ENCODE results near the gene RRP15. TPM values are rescaled to one million over a fixed set of nuclear protein-coding genes. Genes with fewer than 3 reads are reported as not detected.

The RRP15 gene
- total RNA-seq, 1 experiment from 2014 or later = 32.1 TPM

- no peak for DNase-seq (ENCODE audit: low read depth, low spot score)
- H3K27ac ChIP-seq (ENCODE audit: low read length) = no peak overlapping the region
- in situ Hi-C loops (cut with HindIII; ENCODE audit: low pct_unique_long_range_greater_than_20kb, low sequenced_read_pairs) = no loop called here
- no peaks in the 10 kb centered on the region for H3K27me3 ChIP-seq (ENCODE audit: control insufficient read depth, insufficient read depth, low read length)
- CTCF ChIA-PET = interaction anchor here (0.7 kb wide), 1 partner anchor 1621 kb away, joined by 3 read pairs; no protein-coding TSS in a partner anchor
- peaks cover 8% of the 10 kb centered on the region; the same call in 1 of the 2 replicates for H3K36me3 ChIP-seq (ENCODE audit: control insufficient read depth, insufficient read depth, low read length)
- intact Hi-C loops (cut with micrococcal nuclease; ENCODE audit: unreplicated experiment) = no loop called here
- peak; percentile 70; the same call in 1 of the 2 replicates for ATAC-seq
- no peaks in the 10 kb centered on the region for H3K9me3 ChIP-seq (ENCODE audit: control insufficient read depth, insufficient read depth, low read depth, low read length)
- no peak overlapping the region for H3K4me3 ChIP-seq (ENCODE audit: low read depth in 2 of 2, low read length in 2 of 2)
- no peak for TF ChIP-seq REST (IDR thresholded peaks at IDR 0.05; ENCODE audit: insufficient read depth in 1 of 2, low read depth in 2 of 2, low read length in 1 of 2)
- TF ChIP-seq CTCF (IDR thresholded peaks at IDR 0.05) = peak; percentile 75
- POLR2A ChIA-PET = no interaction called here
- no peaks in the 10 kb centered on the region for H3K4me1 ChIP-seq (ENCODE audit: control insufficient read depth, insufficient read depth, low read length)
- no TSS peak for BruUV-seq (replicated peaks)
Measured at GRCh38 chr1:218299416-218299815, 14.3 kb downstream of the RRP15 start.

- TF ChIP-seq TCF7L2 (IDR thresholded peaks at IDR 0.05; ENCODE audit: low read depth, low read length) (no peak), SIN3A (IDR thresholded peaks at IDR 0.05; ENCODE audit: borderline replicate concordance, insufficient read depth, low read depth, low read length) (no peak), REST (IDR thresholded peaks at IDR 0.05; ENCODE audit: insufficient read depth in 1 of 2, low read depth in 2 of 2, low read length in 1 of 2) (no peak), POLR2AphosphoS5 (IDR thresholded peaks at IDR 0.05; ENCODE audit: low read depth, low read length) (no peak), CTCF (IDR thresholded peaks at IDR 0.05) (no peak)
- H3K9me3 ChIP-seq (ENCODE audit: control insufficient read depth, insufficient read depth, low read depth, low read length) = no peaks in the 10 kb centered on the region
- peaks cover 8% of the 10 kb centered on the region; the same call in 1 of the 2 replicates for H3K36me3 ChIP-seq (ENCODE audit: control insufficient read depth, insufficient read depth, low read length)
- no peaks in the 10 kb centered on the region for H3K4me1 ChIP-seq (ENCODE audit: control insufficient read depth, insufficient read depth, low read length)
- ATAC-seq (no peak), DNase-seq (ENCODE audit: low read depth, low spot score) (no peak)
- intact Hi-C loops (cut with micrococcal nuclease; ENCODE audit: unreplicated experiment) (no loop called here), in situ Hi-C loops (cut with HindIII; ENCODE audit: low pct_unique_long_range_greater_than_20kb, low sequenced_read_pairs) (no loop called here)
- H3K27ac ChIP-seq (ENCODE audit: low read length) = no peak overlapping the region
- BruUV-seq (replicated peaks) = no TSS peak
- CTCF ChIA-PET = no interaction called here
- H3K27me3 ChIP-seq (ENCODE audit: control insufficient read depth, insufficient read depth, low read length) = no peaks in the 10 kb centered on the region
- POLR2A ChIA-PET = no interaction called here
- H3K4me3 ChIP-seq (ENCODE audit: low read depth in 2 of 2, low read length in 2 of 2) = no peak overlapping the region
Measured at GRCh38 chr1:218301217-218301616, 16.1 kb downstream of the RRP15 start.

All from Panc1 (cell line).